ENCODE measurements around the gene BORCS6.
A peak's percentile ranks its signal among the peaks of the same experiment; 100 is the strongest.

The BORCS6 gene

DNA sequence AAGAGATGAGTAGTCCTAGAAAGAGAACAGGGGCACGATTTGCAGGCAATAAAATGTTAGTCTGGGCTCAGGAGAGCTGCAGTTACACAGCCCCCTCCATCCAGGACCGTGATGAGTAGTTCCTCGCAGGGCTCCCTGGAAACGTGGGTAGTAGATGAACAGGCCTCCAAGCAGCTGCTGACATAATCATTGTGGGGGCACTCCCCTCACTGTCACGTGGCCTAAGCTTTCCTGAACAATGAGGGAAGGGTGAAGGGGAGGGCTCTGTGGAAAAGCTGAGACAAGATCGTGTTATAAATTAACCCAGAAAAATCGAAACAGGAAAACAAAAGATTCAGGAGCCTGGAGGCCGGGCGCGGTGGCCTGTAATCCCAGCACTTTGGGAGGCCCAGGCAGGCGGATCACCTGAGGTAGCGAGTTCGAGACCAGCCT lies 36.4 kb downstream of the BORCS6 start:
- DNase-seq = peak; percentile 74

DNA sequence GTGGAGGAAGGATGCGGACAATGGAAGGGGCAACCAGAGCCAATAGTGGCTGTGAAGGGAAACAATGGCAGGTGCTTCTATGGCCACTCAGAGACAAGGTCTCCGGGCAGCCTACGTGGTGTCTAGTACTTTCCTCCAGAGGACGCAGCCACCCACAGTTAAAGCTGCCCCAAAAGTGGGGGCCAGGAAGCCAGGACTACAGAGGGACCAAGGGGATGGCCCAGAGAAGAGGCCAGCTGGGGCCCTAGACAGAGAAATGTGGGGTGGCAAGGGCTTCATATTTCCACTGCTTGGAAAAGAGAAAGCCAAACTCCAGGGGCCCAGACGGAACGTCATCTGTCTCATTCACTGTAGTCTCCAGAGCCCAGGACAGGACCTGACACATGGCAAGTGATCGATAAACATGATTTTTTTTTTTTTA lies 36.9 kb downstream of the BORCS6 start:
- no peak for DNase-seq

DNA sequence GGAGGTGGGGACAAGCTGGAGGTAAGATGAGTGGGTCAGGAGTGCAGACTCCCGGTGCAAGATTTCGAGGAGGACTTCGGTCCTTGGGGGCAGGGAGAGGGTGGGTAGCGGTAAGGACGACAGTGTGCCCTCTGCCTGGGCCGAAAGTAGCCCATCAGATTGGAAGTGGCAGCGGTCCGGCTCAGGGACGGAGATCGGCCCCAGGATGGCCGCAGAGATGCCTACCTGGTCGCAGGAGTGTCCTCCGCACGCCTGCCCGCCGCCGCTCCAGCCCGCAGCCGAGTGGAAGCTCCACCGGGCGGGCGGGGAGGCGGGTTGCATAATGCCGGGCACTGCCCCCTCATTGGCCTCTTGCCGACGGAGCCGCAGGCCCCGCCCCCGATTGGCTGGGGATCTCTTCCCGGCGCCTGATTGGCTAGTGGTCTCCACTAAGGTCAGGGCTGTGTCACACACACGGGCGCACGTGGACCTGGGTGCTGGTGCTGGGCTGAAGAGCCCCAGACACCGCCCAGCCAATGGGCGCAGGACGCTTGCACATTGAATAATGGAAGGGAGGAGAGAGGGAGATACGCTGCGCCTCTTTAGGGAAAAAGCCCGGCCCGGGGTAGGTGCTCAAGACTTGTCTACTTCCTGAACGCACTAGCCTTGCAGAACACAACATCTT lies 37.7 kb downstream of the BORCS6 start, which contains the start of gene PER1:
PER1 (minus strand) TSS at position 293 of the 664 bp plus-strand sequence. CDS start 1,698 bp downstream, outside the sequence.
- peak; percentile 79 for DNase-seq

DNA sequence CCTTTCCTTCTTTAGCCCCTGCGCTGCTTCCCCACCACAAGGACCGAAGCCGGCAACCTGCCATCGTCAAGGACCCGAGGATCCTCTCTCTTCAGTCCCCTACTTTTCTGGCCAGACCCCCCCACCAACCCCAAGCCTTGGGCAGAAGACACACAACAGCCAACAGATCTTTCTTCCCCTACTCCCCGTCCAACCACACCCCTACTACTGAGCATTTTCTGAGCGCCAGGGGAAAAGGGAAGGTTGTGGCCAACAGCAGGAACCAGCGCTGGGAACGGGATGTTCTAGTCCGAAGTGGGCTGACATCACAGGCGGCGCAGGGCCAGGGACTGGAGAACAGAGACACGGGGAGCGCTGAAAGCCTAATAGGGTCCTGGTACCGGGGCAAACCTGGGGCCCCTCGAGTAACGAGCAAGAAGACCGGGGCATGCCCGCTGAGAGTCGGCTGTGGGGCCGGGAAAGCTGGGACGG lies 38.3 kb downstream of the BORCS6 start:
- peak; percentile 39 for DNase-seq

DNA sequence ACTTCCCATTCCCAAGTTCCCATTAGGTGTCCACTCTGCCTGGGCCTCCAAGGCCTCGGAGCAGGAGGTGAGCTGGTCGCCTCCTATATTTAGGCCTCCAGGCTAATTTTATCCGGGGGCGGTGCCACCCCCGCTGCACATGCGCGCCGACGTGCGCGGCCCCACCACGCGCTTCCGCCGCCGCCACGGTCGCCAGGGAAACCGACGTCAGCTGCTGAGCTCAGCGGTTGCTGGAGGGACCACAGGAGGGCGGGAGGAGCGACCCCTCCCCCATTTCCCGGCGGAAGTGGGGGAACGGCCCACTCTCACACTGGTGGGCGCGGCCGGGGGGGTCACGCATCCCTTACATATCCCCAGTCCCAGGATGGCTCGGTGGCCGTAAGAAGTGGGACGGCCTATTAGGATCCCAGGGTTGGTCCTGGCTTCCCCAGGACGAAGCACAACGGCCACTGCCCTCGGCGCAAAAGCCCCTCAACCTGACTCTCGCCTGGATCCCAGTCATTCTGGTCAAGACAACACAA lies 38.8 kb downstream of the BORCS6 start:
- DNase-seq = peak; percentile 71

DNA sequence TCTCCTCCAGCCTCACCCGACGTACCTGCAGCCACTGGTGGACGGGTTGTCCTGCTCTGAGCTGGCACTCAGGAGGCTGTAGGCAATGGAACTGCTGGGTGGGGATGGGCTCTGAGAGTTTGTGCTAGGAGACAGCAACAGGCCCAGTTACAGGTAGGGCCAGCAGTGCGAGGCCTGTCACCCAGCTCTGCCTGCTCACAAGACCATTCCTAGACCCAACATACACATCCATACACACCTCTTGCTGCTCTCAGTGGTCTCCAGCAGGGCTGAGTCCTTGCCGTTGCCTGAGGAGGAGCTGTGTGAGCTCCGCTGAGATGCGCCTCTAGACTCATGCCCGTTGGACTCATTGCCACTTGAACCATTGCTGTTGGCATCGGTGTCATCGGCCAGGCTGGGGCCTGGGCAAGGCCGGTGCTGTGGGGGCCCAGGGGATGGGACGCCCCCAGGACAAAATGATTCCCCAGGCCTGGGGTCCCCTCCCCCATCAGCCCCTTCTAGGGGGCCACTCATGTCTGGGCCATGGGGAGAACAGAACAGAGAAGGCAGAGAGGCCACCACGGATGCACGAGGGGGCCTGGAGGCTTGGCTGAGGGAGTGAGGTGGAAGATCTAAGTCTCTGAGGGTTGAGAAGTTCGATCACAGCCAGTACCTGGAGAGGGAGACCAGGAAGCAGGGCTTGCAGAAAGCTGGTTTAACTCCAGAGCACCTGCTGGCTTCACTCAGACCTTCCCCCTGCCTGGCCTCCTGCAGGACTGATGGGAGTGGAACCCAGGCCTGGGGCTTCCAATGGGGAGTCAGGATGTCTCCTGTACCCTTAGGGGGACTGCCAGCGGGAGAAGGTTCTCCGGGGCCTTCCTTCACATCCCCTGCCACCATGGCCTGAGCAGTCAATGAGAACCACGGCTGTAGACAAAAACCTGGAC lies 39.5 kb downstream of the BORCS6 start:
- DNase-seq = no peak

DNA sequence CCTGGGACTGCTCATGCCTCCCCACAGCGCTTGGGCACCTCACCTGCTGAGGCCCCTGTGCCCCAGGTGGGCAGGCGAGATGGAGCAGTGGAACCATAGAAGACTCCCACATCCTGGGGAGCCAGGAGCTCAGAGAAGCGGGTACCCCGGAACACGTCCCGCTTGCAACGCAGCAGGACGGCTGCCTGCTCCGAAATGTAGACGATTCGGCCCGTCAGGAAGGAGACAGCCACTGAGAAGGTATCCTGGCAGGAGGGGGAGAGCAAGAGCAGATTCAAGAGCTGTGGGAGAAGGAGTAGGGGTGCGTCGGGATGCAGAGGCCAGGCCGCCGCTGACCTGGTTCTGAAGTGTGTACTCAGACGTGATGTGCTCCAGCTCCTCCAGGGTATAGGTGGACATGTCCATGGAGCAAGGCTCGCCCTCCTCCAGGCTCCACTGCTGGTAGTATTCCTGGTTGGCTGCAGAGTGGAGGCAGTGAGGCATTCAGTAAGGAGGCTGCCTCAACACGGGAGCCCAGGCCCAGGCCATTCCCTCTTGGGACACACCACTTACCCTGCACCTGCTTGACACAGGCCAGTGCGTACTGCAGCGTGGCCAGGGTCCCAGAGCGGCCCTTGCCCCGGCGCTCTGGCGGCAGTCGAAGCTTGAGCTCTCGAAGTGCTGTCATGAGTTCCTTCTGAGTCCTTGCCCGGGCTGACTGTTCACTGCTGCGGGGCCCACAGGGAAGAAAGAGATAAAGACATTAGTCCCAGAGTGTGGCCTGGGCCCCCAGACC lies 40.4 kb downstream of the BORCS6 start:
- DNase-seq = no peak

DNA sequence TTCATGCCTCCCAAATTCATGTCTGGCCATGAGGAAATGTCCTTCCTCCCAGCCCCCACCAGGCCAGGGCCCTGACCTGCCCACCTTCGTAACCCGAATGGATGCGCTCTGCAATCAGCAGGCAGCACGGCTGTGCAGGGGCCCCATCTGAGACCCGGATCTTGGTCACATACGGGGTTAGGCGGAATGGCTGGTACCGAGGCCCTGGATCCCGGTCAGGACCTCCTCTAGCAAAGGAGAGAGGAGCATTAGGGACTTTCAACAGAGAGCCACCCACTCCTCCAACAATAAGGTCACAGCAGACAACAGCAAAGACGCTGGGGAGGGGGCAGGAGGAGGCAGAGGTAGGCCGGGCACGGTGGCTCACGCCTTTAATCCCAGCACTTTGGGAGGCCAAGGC lies 41.4 kb downstream of the BORCS6 start:
- DNase-seq = no peak

DNA sequence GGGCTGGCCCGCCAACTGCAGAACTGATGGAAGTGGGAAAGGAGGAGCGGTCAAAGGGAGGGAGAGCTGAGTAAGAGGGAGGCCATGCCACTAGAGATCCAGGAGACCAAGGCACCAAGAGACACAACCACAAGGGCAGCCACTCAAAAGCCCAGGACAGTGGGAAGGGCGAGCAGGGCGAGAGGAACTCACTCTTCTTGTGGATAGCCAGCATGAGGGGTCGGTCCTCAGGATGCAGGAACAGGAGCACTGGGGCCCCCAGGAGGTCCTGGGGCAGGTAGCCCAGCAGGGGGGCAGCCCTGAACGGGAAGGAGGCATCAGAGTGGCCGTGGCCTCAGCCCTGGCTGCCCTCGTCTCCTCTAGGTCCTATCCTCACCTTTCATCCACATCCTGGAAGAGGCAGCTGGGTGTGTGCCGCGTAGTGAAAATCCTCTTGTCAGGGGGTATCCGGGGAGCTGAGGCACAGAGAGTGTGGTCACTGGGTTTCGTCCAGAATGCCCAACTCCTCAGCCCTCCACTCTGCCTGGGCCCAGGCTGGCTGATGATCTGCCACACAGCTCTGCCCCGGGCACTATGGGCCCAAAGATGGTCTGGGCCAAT lies 42.1 kb downstream of the BORCS6 start:
- no peak for DNase-seq

DNA sequence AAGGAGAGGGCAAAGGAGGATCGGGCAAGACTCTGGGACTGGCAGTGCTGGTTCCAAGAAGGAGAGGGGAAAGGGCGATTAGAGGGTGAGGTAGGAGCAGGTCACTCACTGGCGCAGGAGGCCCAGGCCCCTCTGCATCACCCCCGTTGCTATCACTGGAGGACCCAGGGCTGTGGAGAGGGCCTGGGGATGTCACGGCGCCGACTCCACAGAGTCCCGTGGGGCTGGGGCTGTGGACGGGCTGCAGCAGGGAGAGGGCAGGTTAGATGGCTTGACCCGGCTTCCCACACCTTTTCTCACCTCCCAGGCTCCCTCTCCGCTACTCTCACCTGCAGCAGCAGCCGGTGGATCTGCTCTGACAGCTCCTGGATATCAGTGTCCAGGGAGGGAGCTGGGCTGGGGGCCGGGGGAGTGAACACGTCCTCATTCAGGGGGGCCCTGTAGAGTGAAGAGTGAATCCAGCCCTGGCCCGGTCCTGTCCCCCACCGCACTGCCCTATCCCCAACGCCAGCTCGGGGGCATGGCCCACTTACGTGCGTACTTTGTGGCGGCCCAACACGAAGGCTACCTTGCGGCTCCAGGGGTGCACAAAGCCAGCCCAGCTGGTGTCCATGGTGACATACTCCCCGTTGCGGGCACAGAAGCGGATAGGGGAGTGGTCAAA lies 42.7 kb downstream of the BORCS6 start:
- DNase-seq = no peak

DNA sequence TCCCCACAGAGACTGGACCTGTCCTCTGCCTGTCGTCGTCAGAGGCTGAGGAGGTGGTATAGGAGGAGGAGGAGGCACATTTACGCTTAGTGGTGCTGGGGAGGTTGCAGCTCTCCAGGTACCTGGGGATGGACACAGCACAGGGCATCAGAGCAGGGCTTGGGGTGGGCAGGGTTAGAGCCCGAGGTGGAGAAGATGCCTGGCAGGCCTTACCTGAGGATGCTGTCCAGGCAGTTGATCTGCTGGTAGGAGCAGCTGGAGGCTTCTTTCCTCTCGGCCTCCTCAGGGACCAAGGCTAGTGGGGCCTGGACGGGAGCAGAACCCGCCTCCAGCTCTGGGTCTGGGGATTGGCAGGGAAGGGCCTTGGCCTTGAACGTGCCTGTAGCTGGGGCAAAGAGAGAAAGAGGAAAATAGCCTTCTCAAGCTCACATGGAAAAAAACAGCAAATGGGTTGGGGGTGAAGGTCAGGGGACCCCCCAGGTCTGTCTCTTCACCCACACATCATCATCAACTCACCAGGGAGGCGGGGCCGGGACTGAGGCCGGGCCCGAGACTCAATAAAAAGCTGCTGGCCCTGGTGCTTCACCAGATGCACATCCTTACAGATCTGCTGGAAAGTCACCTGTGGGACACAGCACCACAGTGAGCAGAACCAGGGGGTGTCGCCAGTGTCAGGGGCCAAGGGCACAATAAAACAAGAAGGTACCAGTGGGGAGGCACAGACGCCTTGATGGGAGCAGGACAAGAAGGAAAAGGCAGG lies 43.4 kb downstream of the BORCS6 start:
- no peak for DNase-seq

DNA sequence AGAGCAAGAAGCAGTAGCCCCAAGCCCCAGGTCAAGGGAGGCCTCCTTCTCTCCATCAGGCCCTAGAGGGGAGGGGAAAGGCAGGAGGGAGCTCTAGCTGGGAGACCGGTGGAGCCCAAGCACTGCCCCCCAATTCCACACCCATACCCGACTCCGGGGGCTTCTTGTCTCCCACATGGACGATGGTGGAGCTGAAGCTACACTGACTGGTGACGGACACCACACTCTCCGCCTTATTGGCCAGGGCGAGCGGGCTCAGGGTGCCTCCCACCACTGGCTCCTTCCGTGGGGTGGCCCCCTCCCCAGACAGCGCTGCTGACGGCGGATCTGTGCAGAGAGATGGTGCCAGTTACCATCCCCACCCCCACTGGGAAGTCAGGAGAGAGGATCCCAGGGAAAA lies 44.2 kb downstream of the BORCS6 start:
- no peak for DNase-seq

DNA sequence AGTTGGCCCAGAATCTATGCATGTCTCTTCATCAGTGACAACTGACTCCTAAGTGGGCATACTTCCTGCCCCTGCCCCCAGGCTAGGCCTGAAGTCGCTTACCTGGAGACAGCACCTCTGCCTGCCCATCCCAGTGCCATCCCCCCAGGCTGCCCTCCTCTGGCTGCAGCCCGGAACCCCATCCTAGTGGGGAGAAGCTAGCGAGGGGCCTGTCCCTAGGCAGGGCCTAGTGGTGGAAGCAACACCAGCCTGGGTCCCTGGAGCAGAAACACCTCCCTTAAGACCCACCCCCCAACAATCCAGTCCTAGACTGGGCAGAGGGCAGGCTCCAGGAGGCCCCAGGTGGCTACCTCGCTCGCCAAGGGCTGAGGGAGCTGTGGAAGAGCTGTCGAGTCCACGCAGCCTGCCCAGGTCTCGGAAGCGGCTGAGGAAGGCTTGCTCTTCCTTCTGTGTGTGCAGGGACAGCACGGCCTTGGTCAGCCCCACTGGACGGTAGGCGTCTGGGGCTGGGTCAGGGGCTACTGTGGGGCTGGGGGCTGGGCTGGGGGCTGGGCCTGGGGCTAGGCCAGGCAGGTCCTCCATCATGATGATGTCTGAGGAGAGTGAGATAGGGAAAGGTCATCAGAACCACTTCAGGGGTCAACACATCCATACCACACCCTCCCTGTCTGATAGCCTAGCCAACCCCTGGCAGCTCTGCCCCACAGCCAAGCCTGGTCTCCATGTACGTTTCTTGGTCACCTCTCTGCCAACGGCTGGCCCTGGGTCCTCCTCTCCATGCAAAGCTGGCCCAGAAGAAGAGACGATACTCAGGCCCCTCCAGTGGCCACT lies 45.4 kb downstream of the BORCS6 start:
- no peak for DNase-seq

DNA sequence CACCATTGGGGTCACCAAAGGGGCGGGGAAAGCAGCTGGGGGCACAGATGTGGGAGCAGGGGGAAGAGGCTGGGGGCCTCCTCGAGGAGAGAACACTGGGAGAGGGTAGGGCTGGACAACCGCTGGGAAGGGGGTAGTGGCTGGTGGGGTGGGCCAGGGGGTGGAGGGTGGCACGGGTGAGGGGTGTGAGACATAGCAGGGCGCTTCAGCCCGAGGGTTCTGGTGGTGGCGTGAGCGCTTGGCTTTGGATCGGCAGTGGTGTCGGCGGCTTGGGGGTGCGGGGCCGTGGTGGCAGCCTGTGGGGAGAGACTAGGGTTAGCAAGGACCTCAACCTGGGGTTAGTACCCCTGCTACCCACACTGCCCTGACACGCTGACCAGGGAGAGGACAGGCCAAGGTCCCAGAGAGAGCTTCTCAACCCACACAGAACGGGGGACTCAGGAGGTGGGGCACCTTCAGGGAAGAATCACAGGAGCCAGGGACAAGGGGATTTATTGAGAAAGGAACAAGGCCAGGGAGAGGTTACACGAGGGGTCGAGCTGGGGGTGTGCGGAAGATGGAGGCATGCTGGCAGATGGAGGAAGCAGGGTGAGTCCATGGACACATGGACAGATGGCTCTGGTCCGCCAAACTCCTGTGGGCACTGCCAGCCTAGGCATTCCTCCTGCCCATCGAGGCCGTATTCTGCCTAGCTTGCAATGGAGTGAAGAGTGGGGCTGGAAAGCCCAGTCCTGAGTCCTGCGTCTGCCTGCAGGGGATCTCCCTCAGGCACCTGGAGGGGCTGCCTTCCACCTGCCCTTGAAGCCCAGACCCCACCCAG lies 46.2 kb downstream of the BORCS6 start:
- no peak for DNase-seq

DNA sequence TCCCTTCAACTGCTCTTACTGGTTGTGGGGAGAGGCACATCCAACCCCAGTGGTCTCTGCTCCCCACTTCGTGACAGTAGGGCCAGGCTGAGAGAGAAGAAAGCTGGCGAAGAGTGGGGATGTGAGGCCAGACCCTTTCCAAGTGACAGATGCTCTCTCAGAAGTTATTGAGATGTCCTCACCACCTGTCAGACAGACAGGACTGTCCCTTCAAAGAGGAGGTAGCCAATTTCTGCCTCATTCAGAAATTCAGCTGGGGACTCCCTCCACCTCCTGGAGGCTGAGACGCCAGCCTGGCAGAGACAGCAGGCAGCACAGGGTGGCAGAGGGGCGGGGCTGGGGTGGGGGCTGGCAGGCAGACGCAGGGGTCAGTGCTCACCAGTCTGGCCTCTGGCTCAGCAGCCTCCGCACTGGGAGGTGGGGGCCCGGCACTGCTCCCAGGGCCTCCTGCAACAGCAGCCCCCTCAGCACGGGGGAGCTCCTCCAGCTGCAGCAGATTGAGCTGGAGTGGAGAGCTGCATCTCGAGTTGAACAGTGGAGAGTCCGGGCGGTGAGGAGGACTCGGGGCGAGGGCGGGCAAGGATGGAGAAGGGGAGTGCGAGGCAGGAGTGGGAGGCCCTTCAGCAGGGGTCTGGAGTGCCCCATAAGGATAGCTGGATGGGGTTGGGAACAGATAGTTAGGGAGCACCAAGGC lies 46.9 kb downstream of the BORCS6 start:
- DNase-seq = no peak

DNA sequence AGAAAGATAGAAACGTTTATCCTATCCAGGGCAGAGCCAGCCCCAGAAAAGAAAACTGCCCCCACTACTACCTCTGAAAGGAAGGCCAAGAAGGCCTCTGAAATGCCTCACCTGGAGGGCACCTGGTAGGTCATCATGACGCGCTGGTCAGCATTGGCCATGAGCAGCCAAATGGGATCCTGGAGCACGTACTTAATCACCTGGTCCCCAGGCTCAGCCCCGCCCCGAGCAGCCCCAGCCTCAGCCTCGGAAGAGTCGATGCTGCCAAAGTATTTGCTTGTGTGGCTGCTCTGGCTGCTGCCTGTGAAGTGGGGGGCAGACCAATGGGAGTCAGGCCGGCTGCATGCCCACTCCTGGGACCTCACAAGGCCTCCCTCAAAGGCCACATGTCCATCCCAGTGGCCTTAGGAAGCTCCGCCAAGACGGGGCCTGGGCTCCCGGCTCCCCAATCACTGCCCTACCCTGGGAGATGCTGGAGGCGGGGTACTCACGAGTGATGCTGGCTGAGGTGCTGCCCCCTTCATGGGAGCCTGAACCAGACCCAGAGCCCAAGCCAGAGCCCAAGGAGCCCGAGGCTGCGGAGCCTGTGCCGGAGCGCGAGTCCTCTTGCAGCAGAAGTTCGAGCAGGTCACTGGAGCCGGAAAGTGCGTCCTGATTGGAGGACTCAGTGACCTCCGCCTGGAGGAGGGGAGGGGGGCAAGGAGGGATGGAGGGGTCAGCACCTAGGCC lies 47.7 kb downstream of the BORCS6 start:
- no peak for DNase-seq

DNA sequence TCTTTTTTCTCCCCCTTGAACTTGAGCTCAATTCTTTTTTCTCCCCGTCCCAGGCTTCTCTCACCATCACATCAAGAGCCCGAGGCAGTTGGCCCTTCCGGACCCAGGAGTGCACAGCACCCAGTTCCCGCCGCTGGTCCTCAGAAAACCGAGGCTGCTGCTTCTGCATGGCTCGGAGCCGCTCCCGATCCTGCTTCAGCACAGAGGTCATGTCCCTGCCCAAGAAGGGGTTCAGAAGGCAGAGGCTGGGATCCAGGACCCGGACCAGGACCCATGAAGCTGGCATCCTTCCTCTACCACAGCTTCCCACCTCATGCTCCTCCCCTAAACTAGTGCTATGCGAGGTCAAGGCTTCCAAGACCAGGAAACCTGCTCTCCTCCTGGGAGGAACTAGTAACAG lies 48.2 kb downstream of the BORCS6 start:
- no peak for DNase-seq

DNA sequence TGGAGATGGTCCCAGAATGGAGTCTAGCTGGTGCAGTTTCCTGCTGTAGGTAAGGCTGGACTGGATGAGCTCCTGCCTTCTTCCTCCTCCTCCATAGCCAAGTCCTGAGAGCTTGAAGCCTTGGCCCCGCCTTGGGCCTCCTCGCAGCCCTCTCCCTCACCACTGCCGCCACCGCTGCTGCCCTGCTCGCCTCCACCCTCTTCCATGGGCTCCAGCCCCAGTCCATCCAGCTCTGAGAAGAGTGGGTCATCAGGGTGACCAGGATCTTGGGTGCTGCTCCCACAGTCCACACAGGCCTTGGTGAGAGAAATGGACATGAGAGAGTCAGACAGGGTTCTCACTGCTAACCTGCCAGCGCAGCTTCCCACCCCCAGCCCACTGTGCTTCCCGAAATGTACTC lies 48.9 kb downstream of the BORCS6 start:
- no peak for DNase-seq

Measured in amniotic stem cell (primary cell).